Liver (tissue), 9 donors: ENCODE measurements around the gene IL9R. TPM values are rescaled to one million over a fixed set of nuclear protein-coding genes. Genes with fewer than 3 reads are reported as not detected.

Source experiments
- DNase-seq: peaks from one replicate; pipeline ENCODE4 v3.0.0-alpha.2; 2017; ENCODE audit warnings: low spot score
- H3K27ac ChIP-seq, 2 donors: one replicate each; pipeline ENCODE4 v1.7.0; 2013; ENCODE audit warnings: inconsistent platforms in 2 of 2, low read length in 2 of 2, control low read depth in 1 of 2, low read depth in 1 of 2, mild to moderate bottlenecking in 1 of 2
- H3K27me3 ChIP-seq, 4 donors: one replicate each; pipeline versions ENCODE4 v1.6.1 to v1.7.0; 2013; ENCODE audit warnings: low read length in 3 of 4, inconsistent platforms in 1 of 4, mild to moderate bottlenecking in 1 of 4, moderate library complexity in 1 of 4; ENCODE audit not compliant: control insufficient read depth in 4 of 4, insufficient read depth in 4 of 4
- H3K36me3 ChIP-seq, 4 donors: one replicate each; pipeline versions ENCODE4 v1.6.1 to v1.7.0; 2013; ENCODE audit warnings: low read length in 3 of 4, mild to moderate bottlenecking in 3 of 4, low read depth in 1 of 4, moderate library complexity in 1 of 4; ENCODE audit not compliant: control insufficient read depth in 4 of 4, insufficient read depth in 3 of 4
- H3K4me1 ChIP-seq, 4 donors: one replicate each; pipeline versions ENCODE4 v1.6.1 to v1.7.0; 2013; ENCODE audit warnings: low read length in 3 of 4, mild to moderate bottlenecking in 3 of 4, moderate library complexity in 1 of 4; ENCODE audit not compliant: control insufficient read depth in 4 of 4, insufficient read depth in 4 of 4
- H3K4me3 ChIP-seq, 3 donors: one replicate each; pipeline versions ENCODE4 v1.6.1 to v1.7.0; 2013; ENCODE audit warnings: low read length in 3 of 3, control low read depth in 1 of 3, low read depth in 1 of 3, mild to moderate bottlenecking in 1 of 3
- H3K9ac ChIP-seq, 2 donors: one replicate each; pipeline ENCODE4 v1.7.0; 2013; ENCODE audit warnings: low read length in 2 of 2, mild to moderate bottlenecking in 2 of 2, moderate library complexity in 2 of 2, control low read depth in 1 of 2, low read depth in 1 of 2
- H3K9me3 ChIP-seq, 4 donors: one replicate each; pipeline versions ENCODE4 v1.6.1 to v1.7.0; 2013; ENCODE audit warnings: low read length in 3 of 4; ENCODE audit not compliant: control insufficient read depth in 4 of 4
- ATF3 ChIP-seq: IDR thresholded peaks from 2 replicates; pipeline ENCODE4 v1.6.1; 2016; ENCODE audit warnings: antibody characterized with exemption
- CTCF ChIP-seq: fragments of 150-350 bp; IDR thresholded peaks from 2 replicates; pipeline ENCODE4 v1.5.1; 2017; ENCODE audit warnings: improper control_type of control experiment, low read depth, low read length; ENCODE audit not compliant: missing input control
- EGR1 ChIP-seq, 2 donors: IDR thresholded peaks; 2 replicates each; pipeline ENCODE4 v1.6.1; 2016 to 2018; ENCODE audit warnings: antibody characterized with exemption in 2 of 2, low read depth in 2 of 2
- FOXA1 ChIP-seq: IDR thresholded peaks from 2 replicates; pipeline ENCODE4 v1.6.1; 2016; ENCODE audit warnings: antibody characterized with exemption
- FOXA2 ChIP-seq: IDR thresholded peaks from 2 replicates; pipeline ENCODE4 v1.6.1; 2016; ENCODE audit warnings: antibody characterized with exemption
- GABPA ChIP-seq, 2 donors: IDR thresholded peaks in 1 of 2; conservative IDR thresholded peaks in 1 of 2; 2 replicates each; pipeline ENCODE4 v1.6.1; 2016; ENCODE audit warnings: antibody characterized with exemption in 2 of 2, mild to moderate bottlenecking in 1 of 2, moderate library complexity in 1 of 2
- HNF4A ChIP-seq, 2 donors: conservative IDR thresholded peaks; 2 replicates each; pipeline ENCODE4 v1.6.1; 2016; ENCODE audit warnings: antibody characterized with exemption in 2 of 2, mild to moderate bottlenecking in 2 of 2
- JUND ChIP-seq, 2 donors: IDR thresholded peaks; 2 replicates each; pipeline ENCODE4 v1.6.1; 2016; ENCODE audit warnings: antibody characterized with exemption in 2 of 2
- MAX ChIP-seq: IDR thresholded peaks from 2 replicates; pipeline ENCODE4 v1.6.1; 2016; ENCODE audit warnings: antibody characterized with exemption
- NR2F2 ChIP-seq: IDR thresholded peaks from 2 replicates; pipeline ENCODE4 v1.6.1; 2016; ENCODE audit warnings: antibody characterized with exemption
- RAD21 ChIP-seq, 2 donors: IDR thresholded peaks; 2 replicates each; pipeline ENCODE4 v1.6.1; 2016; ENCODE audit warnings: antibody characterized with exemption in 2 of 2, mild to moderate bottlenecking in 2 of 2
- REST ChIP-seq: IDR thresholded peaks from 2 replicates; pipeline ENCODE4 v1.6.1; 2016; ENCODE audit warnings: antibody characterized with exemption, mild to moderate bottlenecking
- RXRA ChIP-seq, 2 donors: IDR thresholded peaks; 2 replicates each; pipeline ENCODE4 v1.6.1; 2017 to 2018; ENCODE audit warnings: antibody characterized with exemption in 2 of 2, mild to moderate bottlenecking in 1 of 2
- SP1 ChIP-seq: IDR thresholded peaks from 2 replicates; pipeline ENCODE4 v1.6.1; 2018; ENCODE audit warnings: antibody characterized with exemption, mild to moderate bottlenecking
- TAF1 ChIP-seq: conservative IDR thresholded peaks from 2 replicates; pipeline ENCODE4 v1.6.1; 2016; ENCODE audit warnings: antibody characterized with exemption, mild to moderate bottlenecking
- YY1 ChIP-seq: IDR thresholded peaks from 2 replicates; pipeline ENCODE4 v1.6.1; 2016; ENCODE audit warnings: antibody characterized with exemption, mild to moderate bottlenecking
- ZBTB33 ChIP-seq: IDR thresholded peaks from 2 replicates; pipeline ENCODE4 v1.6.1; 2016; ENCODE audit warnings: antibody characterized with exemption
- WGBS: extraction: QIAGEN DNeasy Blood & Tissue Kit; methylation state at CpG from one replicate; pipeline ENCODE4 v1.1.7; 2013; 5-methylcytosine and 5-hydroxymethylcytosine counted together
- polyA plus RNA-seq, 2 donors: library from polyadenylated mRNA; stranded (reverse) in 1 of 2; unstranded in 1 of 2; fragments of 200-250 nt in 1 of 2; fragments of >200 nt in 1 of 2; fragmentation: Nextera tagmentation in 1 of 2; extraction: Ambion mirVana in 1 of 2; gene quantifications; one replicate each; pipeline versions ENCODE4 v1.2.1 to v1.2.3, GENCODE V29; 2013 to 2015
- total RNA-seq, 2 donors: library from RNA; depleted of rRNA; stranded (reverse); fragments of >200 nt; gene quantifications; one replicate each; pipeline ENCODE4 v1.2.3, GENCODE V29; 2014
- donor health status: healthy.
- donor health status: healthy.
- donor health status: healthy.
- donor health status: healthy.
- donor health status: healthy.

IL9R gene
- total and polyA plus RNA-seq, 4 donors: 0.05 to 0.08 (median 0.07) TPM; not detected in 1

- no peaks in the 10 kb centered on the region for H3K36me3 ChIP-seq
- no peak overlapping the region for H3K27ac ChIP-seq
- WGBS: 75% methylated on average over 2 of the region's 2 CpGs
- H3K27me3 ChIP-seq: peaks cover 0 to 3% (median 0%) of the 10 kb centered on the region in 4 donors
- TF ChIP-seq RAD21 (IDR thresholded peaks at IDR 0.05) (no peak), TAF1 (no peak), HNF4A (conservative IDR thresholded peaks at IDR 0.05) (no peak), MAX (no peak), SP1 (no peak), ZBTB33 (no peak), CTCF (no peak), YY1 (no peak), JUND (IDR thresholded peaks at IDR 0.05) (no peak), EGR1 (IDR thresholded peaks at IDR 0.05; ENCODE audit: low read depth in 2 of 2) (no peak), ATF3 (no peak), FOXA2 (no peak), NR2F2 (no peak), REST (no peak), FOXA1 (no peak), GABPA (IDR thresholded peaks at IDR 0.05 in 1 of 2, conservative IDR thresholded peaks at IDR 0.05 in 1 of 2) (no peak)
- no peak for DNase-seq
- H3K9ac ChIP-seq: no peak overlapping the region
- no peaks in the 10 kb centered on the region for H3K9me3 ChIP-seq
- H3K4me3 ChIP-seq: no peak overlapping the region
- H3K4me1 ChIP-seq: no peaks in the 10 kb centered on the region
Observed at GRCh38 chrX:155983326-155983725, 14.2 kb upstream of the IL9R start.

GRCh38 chrX:155985208-155985607, 12.3 kb upstream of the IL9R start:
- TF ChIP-seq RXRA (IDR thresholded peaks at IDR 0.05) (no peak), HNF4A (conservative IDR thresholded peaks at IDR 0.05) (no peak), CTCF (no peak), EGR1 (IDR thresholded peaks at IDR 0.05; ENCODE audit: low read depth in 2 of 2) (no peak), RAD21 (IDR thresholded peaks at IDR 0.05) (no peak), REST (no peak), TAF1 (no peak)
- no peak overlapping the region for H3K27ac ChIP-seq
- 56% methylated on average over 2 of the region's 2 CpGs for WGBS

More at GRCh38 chrX:155985208-155985607, 12.3 kb upstream of the IL9R start:
- H3K4me1 ChIP-seq: no peaks in the 10 kb centered on the region
- peaks cover 0 to 3% (median 0%) of the 10 kb centered on the region in 4 donors for H3K27me3 ChIP-seq
- no peak overlapping the region for H3K4me3 ChIP-seq
- H3K36me3 ChIP-seq: no peaks in the 10 kb centered on the region
- H3K9ac ChIP-seq: no peak overlapping the region
- no peaks in the 10 kb centered on the region for H3K9me3 ChIP-seq
- DNase-seq: no peak
